HG02763 (cell line): ENCODE measurements around the gene TSC2.

Experiments
- ATAC-seq: cut with Tn5 transposase; IDR thresholded peaks from one replicate; pipeline ENCODE4 v1.9.1; 2021; ENCODE audit warnings: mild to moderate bottlenecking, moderate library complexity; ENCODE audit not compliant: unreplicated experiment

The TSC2 gene

DNA sequence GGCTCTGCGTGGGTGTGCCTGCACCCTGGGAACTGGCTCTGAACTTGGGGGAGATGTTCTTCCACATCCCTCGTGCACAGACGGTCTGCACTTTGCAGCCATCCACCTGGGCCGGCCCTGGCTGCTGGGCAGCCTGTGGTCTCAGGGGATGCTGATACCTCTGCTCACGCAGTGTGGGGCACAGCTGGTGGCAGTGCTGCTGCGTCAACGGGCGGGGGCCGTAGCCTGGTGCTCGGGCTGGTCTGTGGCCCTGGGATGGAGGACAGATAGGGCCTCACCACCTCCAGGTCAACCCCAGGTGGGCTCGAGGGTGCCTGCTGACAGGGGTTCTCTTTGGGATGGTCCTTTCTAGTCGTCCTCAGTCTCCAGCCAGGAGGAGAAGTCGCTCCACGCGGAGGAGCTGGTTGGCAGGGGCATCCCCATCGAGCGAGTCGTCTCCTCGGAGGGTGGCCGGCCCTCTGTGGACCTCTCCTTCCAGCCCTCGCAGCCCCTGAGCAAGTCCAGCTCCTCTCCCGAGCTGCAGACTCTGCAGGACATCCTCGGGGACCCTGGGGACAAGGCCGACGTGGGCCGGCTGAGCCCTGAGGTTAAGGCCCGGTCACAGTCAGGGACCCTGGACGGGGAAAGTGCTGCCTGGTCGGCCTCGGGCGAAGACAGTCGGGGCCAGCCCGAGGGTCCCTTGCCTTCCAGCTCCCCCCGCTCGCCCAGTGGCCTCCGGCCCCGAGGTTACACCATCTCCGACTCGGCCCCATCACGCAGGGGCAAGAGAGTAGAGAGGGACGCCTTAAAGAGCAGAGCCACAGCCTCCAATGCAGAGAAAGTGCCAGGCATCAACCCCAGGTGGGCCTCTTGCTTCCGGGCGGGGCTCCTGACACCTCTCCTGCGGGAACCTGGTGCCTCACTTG lies 36.3 kb downstream of the TSC2 start:
- ATAC-seq: no peak

DNA sequence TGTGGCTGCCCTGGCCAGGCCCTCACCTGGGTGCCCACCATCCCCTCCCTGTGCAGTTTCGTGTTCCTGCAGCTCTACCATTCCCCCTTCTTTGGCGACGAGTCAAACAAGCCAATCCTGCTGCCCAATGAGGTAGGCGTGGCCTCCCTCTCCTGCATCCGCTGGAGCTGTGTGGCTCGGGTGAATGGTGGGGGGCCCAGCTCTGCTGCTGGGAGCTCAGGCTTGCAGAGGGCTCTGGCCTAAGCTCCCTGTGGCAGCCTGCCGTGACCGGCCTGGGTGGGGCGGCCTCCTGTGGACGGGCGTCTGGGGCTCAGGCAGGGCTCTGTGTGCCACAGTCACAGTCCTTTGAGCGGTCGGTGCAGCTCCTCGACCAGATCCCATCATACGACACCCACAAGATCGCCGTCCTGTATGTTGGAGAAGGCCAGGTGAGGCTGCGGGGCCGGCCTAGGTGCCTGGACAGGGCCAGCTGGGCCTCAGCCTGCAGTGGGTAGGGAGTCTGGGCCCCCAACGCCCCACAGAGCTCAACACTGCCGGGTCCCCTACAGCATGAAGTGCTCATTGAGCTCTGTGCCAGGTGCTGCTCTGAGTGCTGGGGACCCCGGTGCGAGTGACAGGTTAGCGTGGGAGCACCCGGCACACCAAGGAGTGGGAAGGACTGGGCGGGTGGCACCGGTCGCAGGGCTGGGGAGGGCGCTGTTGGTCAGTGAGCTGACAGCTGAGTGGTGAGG lies 37.3 kb downstream of the TSC2 start:
- no peak for ATAC-seq

DNA sequence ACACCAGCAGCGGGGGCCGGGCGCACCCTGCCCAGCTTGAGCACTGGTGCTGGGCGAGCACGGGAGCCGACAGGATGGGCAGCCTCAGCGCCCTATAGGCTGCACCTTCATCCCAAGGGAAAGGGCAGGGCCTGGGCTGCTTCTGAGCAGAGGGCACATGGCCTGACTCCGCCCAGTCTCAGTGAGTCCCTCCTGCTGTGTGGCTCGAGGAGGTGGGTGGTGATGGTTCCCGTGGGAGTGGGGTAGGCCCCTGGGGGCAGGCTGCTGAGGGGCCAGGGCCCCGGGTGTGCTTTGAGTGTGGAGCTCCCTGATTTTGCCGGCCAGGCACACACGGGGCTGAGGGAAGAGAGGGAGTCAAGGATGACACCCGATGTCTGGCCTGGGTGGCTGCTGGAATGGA lies 37.9 kb downstream of the TSC2 start:
- no peak for ATAC-seq

DNA sequence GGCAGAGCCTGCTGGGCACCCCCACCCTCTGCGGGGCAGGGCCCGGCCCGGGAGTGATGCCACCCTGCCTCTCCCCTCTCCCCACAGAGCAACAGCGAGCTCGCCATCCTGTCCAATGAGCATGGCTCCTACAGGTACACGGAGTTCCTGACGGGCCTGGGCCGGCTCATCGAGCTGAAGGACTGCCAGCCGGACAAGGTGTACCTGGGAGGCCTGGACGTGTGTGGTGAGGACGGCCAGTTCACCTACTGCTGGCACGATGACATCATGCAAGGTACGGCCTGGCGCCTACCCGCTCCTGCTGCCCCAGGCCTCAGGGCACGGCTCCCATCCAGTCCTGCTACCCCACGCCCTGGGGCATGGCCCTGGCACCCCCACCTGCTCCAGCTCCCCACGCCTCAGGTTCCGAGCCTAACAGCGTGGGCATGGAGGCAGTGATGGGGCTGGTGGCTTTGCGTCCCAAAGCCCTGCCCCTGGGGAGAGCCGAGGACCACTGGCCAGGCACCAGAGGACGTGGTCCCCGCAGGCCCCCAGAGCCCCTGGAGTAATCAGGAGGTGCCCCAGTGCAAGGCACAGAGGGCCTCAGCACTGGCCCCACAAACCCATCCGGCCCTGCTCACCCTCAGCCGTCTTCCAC lies 38.4 kb downstream of the TSC2 start:
- ATAC-seq: no peak

DNA sequence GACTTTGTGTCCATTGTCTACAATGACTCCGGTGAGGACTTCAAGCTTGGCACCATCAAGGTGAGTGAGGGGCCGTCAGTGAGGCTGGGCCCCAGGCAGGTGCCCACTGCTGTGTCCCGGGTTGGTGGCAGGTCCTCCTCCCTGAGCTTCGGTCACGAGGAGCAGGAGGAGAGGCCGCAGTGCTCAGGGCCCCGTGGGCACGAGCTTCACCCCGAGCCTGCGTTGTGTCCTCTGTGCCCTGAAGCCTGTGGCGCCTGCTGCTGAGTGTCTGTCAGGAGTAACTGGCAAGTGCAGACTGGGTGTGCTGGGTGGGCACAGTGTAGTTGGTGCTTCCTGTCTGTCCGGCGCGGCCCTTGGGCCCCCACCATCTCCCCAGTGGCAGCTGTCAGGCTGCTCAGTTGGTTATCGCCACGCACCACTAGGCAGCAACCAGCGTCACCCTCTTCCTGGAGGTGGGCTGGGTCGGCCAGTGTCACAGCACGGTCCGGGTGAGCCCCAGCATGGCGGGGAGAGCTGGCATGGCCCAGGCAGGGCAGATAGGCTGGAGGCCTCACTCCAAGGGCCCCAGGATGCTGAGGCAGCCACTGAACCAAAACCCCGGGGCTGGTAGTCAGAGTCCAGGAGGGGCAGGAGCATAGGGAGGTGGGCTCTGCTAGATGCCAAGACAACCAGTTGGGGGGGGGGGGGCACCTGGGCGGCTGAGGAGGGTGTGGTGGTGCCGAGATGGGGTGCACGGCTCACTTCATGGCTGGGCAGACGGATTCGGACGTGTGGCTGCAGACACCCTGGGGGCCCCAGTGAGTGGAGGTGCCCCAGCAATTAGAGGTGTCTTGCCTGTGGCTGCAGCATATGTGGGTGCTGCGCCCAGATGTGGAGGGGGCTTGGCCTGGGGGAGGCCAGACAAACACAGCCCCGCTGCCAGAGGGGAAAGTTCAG lies 39.3 kb downstream of the TSC2 start:
- no peak for ATAC-seq

DNA sequence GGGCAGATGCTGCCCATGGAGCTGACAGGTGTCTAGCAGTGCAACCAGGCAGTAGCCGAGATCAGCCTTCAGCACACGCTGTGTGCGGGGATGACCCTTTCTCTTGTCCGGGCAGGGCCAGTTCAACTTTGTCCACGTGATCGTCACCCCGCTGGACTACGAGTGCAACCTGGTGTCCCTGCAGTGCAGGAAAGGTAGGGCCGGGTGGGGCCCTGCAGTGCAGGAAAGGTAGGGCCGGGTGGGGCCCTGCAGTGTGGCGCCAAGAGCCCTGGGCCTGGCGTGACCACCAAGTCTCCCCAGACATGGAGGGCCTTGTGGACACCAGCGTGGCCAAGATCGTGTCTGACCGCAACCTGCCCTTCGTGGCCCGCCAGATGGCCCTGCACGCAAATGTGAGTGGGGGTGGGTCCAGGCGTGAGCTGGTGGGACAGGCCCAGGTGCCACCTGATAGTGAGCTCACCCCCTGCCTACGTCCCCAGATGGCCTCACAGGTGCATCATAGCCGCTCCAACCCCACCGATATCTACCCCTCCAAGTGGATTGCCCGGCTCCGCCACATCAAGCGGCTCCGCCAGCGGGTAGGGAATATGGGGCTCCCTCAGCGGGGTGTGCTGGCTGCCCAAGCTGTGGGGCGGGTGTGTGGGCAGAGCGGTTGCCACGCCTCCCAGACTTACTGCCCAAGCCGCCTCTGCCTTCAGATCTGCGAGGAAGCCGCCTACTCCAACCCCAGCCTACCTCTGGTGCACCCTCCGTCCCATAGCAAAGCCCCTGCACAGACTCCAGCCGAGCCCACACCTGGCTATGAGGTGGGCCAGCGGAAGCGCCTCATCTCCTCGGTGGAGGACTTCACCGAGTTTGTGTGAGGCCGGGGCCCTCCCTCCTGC lies 40.2 kb downstream of the TSC2 start:
- ATAC-seq: no peak

DNA sequence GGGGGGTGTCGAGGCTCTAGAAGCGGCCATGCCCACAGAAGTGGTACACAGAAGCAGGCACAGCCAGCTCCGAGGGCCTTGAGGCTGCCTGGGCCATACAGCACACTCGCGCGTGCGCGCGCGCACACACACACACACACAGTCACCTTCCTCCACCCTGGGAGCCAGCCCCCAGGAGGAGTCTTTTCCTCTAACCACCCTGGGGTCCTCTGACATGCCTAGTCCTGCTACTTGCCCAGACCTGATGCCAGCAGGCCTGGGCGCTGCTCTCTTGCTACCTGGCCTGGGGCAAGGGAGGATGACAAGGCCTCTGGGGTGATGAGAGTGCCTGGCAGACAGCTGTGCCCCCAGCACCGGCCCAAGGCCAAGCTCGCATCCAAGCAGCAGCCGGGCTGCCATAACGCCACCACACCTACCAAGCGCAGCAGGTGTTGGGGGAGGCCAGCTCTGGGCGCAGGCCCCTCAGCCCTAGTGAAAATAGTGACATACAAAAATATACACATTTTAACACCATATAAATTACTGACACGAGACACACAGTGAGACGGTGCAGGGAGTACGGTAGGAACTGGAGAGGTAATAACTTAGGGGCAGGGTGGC lies 41.1 kb downstream of the TSC2 start:
- ATAC-seq: no peak

DNA sequence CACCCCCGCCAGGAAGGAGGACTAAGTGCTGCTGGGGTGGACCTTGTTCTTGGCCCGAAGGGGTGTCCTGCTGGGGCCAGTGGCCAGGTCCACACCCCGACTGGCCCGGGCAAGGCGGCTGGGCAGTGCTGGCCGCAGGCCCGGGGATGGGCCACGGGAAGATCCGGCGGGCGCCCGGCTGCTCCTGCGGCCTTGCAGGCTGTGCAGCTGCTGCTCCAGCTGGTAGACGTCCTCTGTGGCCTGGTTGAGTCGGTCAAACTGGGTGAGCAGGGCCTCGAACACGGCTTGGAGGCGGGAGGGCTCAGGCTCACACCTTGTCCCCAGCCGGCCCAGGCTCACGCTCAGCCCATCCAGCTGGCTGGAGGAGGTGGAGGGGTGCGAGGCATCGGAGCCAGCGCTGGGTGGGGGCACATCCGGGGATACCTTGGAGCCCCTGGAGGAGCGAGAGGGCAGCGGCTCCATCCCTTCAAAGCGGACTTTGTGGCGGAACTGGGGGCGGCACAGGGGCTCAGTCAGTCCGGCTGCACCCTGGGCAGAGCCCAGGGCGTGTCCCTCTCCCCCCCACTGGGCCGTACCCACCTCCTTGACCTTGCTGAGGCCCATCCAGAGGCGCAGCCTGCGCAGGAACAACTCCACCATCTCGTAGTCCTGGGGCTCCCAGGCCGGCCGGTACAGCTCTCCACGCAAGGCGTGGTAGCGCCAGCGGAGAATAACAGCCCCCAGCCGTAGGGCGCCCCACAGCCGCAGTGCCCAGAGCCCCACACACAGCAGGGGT lies 42.1 kb downstream of the TSC2 start:
- no peak for ATAC-seq

DNA sequence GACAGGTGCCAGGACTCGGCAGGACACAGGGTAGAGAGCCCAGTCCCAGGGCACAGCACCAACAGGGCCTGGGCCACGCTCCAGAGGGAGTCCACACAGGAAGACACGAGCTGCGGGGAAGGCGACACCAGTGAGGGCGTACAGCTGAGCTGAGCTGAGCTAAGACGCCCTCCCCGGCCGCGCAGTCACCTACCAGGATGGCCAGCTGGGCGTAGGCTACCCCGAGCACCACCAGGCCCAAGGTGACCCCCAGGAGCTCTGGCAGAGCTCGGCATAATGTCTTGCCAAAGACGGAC lies 42.6 kb downstream of the TSC2 start:
- no peak for ATAC-seq

DNA sequence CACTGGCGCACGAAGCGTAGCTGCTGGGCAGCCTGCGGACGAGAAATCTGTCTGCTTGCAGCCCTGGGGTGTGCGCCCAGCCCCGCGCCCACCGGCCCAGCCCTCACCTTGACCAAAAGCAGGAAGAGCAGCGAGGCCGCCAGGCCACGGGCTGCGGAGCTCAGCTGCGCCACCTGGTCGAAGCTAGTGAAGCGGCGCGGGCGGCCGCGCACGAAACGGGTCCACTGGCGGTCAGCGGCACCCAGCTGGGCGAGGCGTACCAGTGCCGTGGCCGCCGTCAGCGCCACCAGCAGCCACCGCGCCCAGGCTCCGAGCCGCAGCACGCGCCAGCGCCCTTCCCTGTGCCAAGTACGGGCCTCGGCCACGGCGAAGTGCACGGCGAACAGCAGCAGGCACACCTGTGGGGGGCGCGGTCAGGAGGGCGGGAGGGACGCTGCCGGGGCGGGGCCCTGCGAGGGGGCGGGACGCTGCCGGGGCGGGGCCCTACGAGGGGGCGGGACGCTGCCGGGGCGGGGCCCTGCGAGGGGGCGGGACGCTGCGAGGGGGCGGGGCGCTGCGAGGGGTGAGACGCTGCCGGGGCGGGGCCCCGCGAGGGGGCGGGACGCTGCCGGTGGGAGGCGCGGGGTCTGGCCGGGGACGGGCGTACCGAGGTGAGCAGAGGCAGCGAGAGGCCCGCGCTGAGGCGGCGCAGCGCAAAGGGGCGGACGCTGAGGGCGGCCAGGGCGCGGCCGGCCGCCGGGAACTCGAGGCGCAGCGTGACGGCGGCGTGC lies 43.2 kb downstream of the TSC2 start:
- no peak for ATAC-seq

DNA sequence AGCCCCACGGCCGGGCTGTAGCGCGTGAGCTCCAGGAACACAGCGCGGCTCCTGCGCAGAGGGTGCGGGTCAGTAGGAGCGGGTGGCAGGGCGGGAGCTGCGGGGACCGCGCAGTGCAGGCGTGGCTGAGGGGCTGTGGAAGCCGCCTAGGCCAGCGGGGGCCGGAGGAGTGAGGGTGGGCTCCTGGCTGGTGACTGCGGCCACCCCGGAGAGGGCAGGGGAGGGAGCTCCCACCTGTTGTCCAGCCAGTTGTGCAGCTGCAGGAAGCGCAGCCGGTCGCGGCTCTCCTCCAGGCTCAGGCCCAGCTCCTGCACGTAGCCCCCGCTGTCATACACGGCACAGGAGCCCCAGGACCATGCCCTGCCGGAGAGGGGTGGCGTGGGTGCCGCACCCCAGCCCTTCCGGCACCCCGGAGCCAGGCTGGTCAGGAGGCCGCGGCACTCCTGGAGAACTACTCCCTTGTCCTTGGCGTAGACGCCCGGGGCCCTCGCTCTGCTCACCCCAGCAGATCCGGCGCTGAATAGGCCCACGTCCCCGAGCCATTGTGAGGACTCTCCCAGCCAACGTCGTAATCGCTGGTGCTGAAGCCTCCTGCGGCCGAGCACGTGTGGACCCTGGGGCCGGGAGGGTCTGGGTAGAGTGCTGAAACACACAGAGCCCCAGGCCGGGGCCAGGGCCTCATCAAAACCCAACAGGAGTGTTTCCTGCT lies 43.9 kb downstream of the TSC2 start:
- no peak for ATAC-seq

DNA sequence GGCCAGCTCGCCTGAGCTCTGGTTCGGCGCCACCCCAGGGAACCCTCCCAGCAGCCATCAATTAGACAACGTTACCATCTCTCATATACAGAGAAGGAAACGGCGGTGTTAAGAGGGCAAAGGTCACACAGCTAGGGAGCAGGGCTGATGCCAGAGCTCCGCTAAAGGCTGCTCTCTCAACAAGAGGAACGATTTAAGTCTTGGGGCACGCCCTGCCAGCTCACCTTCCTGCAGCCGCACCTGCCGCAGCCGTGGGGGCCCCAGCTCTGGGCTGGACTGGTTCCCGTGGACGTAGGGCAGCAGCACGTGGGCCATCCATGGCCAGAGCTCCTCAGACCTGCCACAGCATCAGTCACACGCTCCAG lies 44.5 kb downstream of the TSC2 start:
- ATAC-seq: no peak

DNA sequence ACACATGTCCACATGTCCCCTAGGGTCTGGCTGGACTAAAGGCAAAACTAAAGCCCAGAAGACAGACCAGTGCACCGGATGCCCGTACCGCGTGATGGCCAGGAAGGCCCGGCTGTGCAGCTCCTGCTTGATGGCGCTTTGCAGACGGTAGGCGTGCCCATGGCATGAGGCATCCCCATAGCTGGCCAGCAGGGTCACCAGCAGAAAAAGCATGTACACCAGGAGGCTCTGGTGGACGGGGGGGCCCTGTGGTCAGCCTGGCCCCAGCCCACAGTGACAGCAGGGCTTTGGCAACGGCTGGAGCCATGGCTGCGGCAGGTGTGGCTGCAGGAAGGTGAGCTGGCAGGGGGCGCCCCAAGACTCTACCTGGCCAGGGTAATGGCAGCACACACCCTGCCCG lies 45.1 kb downstream of the TSC2 start:
- no peak for ATAC-seq

DNA sequence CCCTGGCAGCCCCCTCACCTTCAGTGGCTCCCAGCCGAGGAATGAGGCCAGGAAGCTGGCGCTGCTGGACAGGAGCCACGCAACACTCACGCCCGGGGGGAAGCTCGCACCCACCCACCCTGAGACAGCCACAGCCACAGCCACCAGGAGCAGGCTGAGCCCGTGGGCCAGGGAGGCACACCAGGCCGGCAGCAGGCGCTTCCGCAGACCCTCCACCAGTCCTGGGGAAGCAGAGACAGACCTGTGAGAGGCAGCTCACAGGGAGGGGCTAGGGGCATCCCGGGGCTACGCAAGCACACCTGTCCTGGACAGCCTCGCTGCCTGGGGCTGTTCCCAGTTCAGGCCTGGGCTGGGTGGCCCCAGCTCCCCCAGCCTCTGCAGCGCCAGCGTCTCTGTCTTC lies 46.0 kb downstream of the TSC2 start:
- no peak for ATAC-seq

DNA sequence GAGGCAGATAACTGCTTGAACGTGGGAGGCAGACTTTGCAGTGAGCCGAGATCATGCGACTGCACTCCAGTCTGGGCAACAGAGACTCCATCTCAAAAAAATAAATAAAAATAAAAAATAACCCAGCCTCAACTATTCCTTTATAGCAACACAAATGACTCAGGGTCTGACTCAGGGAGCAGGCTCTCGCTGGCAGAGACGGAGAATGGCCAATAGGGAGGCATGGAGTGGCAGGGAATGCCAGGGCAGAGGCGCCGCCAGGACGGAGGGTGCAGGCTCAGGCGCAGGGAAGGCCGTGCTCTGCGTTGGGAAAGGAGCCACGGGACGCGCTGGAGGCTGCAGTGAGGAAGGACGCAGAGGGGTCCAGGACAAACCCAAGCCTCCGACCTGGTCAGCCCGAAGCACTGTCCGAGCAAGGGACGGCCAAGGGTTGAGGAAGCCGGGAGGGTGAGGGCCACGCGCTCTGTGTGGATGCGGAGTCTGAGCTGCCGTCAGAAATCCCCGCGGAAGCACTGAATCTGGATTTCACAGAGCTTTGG lies 47.6 kb downstream of the TSC2 start:
- ATAC-seq: no peak

DNA sequence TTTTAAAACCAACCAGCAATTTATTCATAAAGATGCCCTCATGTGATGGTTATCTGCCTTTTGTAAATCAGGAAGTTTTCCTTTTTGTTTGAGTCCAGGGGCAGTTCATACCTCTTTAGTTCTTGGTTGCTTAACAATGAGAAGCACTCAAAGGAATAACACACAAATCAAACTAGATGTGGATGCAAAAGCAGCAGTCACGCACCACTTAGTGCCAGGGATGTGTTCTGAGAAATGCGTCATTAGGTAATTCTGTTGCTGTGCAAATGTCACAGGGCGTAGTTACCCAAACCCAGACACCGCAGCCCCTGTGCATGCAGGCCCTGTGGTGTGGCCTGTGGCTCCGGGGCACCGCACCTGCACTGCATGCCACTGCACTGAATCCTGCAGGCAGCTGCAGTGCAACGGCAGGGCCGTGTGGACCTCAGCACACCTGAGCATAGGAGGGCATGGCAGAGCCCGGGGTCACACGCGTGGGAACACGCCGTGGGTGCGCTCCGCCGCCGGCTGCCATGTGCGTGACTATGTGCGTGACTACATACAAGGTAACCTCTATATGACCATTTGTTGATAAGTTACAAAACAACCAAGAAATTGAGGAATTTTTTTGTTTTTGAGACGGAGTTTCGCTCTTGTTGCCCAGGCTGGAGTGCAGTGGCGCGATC lies 48.3 kb downstream of the TSC2 start:
- no peak for ATAC-seq
